ENCODE results near the gene PRKCE.

Gene PRKCE

GRCh38 chr2:45837812-45838341 is 186.4 kb downstream of the PRKCE start:
- H3K4me3 ChIP-seq (replicated peaks in 1 of 2; ENCODE audit: low read depth in 2 of 2, low read length in 2 of 2) = no peak overlapping the region
- TF ChIP-seq CTCF (IDR thresholded peaks at IDR 0.05; ENCODE audit: low read depth, low read length) = no peak

GRCh38 chr2:45839508-45840251 is 188.2 kb downstream of the PRKCE start:
- DNase-seq (ENCODE audit: low read depth in 2 of 2) = peak; percentile 22 to 54
- TF ChIP-seq CTCF (IDR thresholded peaks at IDR 0.05; ENCODE audit: low read depth, low read length) = no peak
- H3K4me3 ChIP-seq (replicated peaks in 1 of 2; ENCODE audit: low read depth in 2 of 2, low read length in 2 of 2) = no peak overlapping the region

More at GRCh38 chr2:45837812-45838341, 186.4 kb downstream of the PRKCE start:
- DNase-seq (ENCODE audit: low read depth in 2 of 2) = no peak

- no peak overlapping the region for H3K4me3 ChIP-seq (replicated peaks in 1 of 2; ENCODE audit: low read depth in 2 of 2, low read length in 2 of 2)
- DNase-seq (ENCODE audit: low read depth in 2 of 2) = no peak
- no peak for TF ChIP-seq CTCF (IDR thresholded peaks at IDR 0.05; ENCODE audit: low read depth, low read length)
Measured at GRCh38 chr2:45840481-45840880, 189.0 kb downstream of the PRKCE start.

- no peak for DNase-seq (ENCODE audit: low read depth in 2 of 2)
- no peak overlapping the region for H3K4me3 ChIP-seq (replicated peaks in 1 of 2; ENCODE audit: low read depth in 2 of 2, low read length in 2 of 2)
- TF ChIP-seq CTCF (IDR thresholded peaks at IDR 0.05; ENCODE audit: low read depth, low read length) = no peak
Measured at GRCh38 chr2:45841752-45842407, 190.4 kb downstream of the PRKCE start.

- H3K4me3 ChIP-seq (replicated peaks in 1 of 2; ENCODE audit: low read depth in 2 of 2, low read length in 2 of 2) = no peak overlapping the region
- TF ChIP-seq CTCF (IDR thresholded peaks at IDR 0.05; ENCODE audit: low read depth, low read length) = no peak
- no peak for DNase-seq (ENCODE audit: low read depth in 2 of 2)
Measured at GRCh38 chr2:45843136-45843535, 191.7 kb downstream of the PRKCE start.

- H3K4me3 ChIP-seq (replicated peaks in 1 of 2; ENCODE audit: low read depth in 2 of 2, low read length in 2 of 2) = no peak overlapping the region
- TF ChIP-seq CTCF (IDR thresholded peaks at IDR 0.05; ENCODE audit: low read depth, low read length) = no peak
- no peak for DNase-seq (ENCODE audit: low read depth in 2 of 2)
Measured at GRCh38 chr2:45844796-45845457, 193.5 kb downstream of the PRKCE start.
